HepG2 (cell line): Measurements from ENCODE around the gene CEP131. TPM values are rescaled to one million over a fixed set of nuclear protein-coding genes. Genes with fewer than 3 reads are reported as not detected.

Experiments
- ATAC-seq: fragments of 200-7000 bp; cut with Tn5 transposase; 3 replicates; pipeline ENCODE4 v1.9.1; 2020; ENCODE audit warnings: mild to moderate bottlenecking, moderate library complexity
- BruUV-seq: library from RNA; stranded (reverse); fragments of 400-500 nt; replicated peaks from 2 replicates; lab custom pipeline; 2021; lab: Mats Ljungman, UMichigan
- CTCF ChIA-PET: fragments of 300-600 bp; formaldehyde crosslinking; extraction: SDS; loops from one replicate; lab custom pipeline; 2021; ENCODE audit warnings: low total read pairs, inconsistent platforms, low intra/inter-chr PET ratio; lab: Yijun Ruan, JAX
- POLR2A ChIA-PET: fragments of 350-600 bp; sonication (Branson Sonifier 250); formaldehyde crosslinking; loops from one replicate; lab custom pipeline; 2020; ENCODE audit warnings: antibody characterized with exemption, inconsistent platforms; lab: Yijun Ruan, JAX
- DNase-seq: peaks from one replicate; pipeline ENCODE4 v3.0.0-alpha.2; 2015; ENCODE audit warnings: low spot score
- FAIRE-seq: peaks from 3 replicates; lab custom pipeline; 2011; peaks lifted over from hg19 to GRCh38; lab: Jason Lieb, UNC
- H2AFZ ChIP-seq: one replicate; pipeline ENCODE4 v1.6.1; 2011; ENCODE audit warnings: low read length, inconsistent platforms
- H3K27ac ChIP-seq: fragments of 300-600 bp; 3 replicates; pipeline ENCODE4 v1.8.0; 2011; ENCODE audit warnings: mixed run types, mild to moderate bottlenecking, mixed read lengths, low read length, inconsistent platforms; ENCODE audit not compliant: insufficient read depth; ENCODE audit errors: extremely low read length
- H3K27me3 ChIP-seq, 2 experiments: fragments of 200-600 bp in 1 of 2; 2 replicates in 1 of 2; 3 replicates in 1 of 2; pipeline versions ENCODE4 v1.6.0 to v1.8.0; 2011; ENCODE audit warnings: low read length in 2 of 2, mild to moderate bottlenecking in 2 of 2, moderate library complexity in 2 of 2, inconsistent platforms in 1 of 2; ENCODE audit not compliant: insufficient read depth in 2 of 2, control insufficient read depth in 1 of 2
- H3K36me3 ChIP-seq, 2 experiments: fragments of 200-600 bp in 1 of 2; replicated peaks in 1 of 2; 2 replicates in 1 of 2; 3 replicates in 1 of 2; pipeline versions ENCODE4 v1.5.1 to v1.8.0; 2011; ENCODE audit warnings: low read length in 2 of 2, inconsistent platforms in 1 of 2; ENCODE audit not compliant: insufficient read depth in 2 of 2, control insufficient read depth in 1 of 2
- H3K4me1 ChIP-seq: 2 replicates; pipeline ENCODE4 v1.5.1; 2012; ENCODE audit warnings: low read length, inconsistent platforms; ENCODE audit not compliant: insufficient read depth
- H3K4me2 ChIP-seq: 2 replicates; pipeline ENCODE4 v1.6.0; 2011; ENCODE audit warnings: low read depth, low read length, inconsistent platforms
- H3K4me3 ChIP-seq, 3 experiments: fragments of 200-600 bp in 1 of 3; sonication (generic), shearing (Covaris generic) in 1 of 3; replicated peaks in 1 of 3; 2 replicates each; pipeline ENCODE4 v1.5.1; 2011 to 2016; ENCODE audit warnings: low read length in 3 of 3, inconsistent platforms in 2 of 3, low read depth in 2 of 3, mild to moderate bottlenecking in 2 of 3, control low read depth in 1 of 3, mixed read lengths in 1 of 3; ENCODE audit not compliant: insufficient read depth in 1 of 3
- H3K79me2 ChIP-seq: one replicate; pipeline ENCODE4 v1.6.1; 2011; ENCODE audit warnings: low read length, inconsistent platforms; ENCODE audit not compliant: insufficient read depth
- H3K9ac ChIP-seq: 2 replicates; pipeline ENCODE4 v1.6.0; 2011; ENCODE audit warnings: mild to moderate bottlenecking, low read depth, low read length, inconsistent platforms; ENCODE audit not compliant: insufficient read depth
- H3K9me3 ChIP-seq: 2 replicates; pipeline ENCODE4 v1.5.1; 2012; ENCODE audit warnings: mild to moderate bottlenecking, low read length
- H4K20me1 ChIP-seq: 2 replicates; pipeline ENCODE4 v1.6.0; 2011; ENCODE audit warnings: inconsistent platforms, mild to moderate bottlenecking, low read length, moderate library complexity; ENCODE audit not compliant: insufficient read depth
- ATM ChIP-seq: fragments of 450-650 bp; IDR thresholded peaks from 2 replicates; pipeline ENCODE4 v1.7.1; 2017; ENCODE audit warnings: mild to moderate bottlenecking, borderline replicate concordance
- CSRNP1 ChIP-seq: sonication (generic); formaldehyde crosslinking; IDR thresholded peaks from 2 replicates; pipeline ENCODE4 v1.8.1; 2023; ENCODE audit warnings: mild to moderate bottlenecking, missing genetic modification reagents
- E2F2 ChIP-seq: sonication (generic); formaldehyde crosslinking; IDR thresholded peaks from 2 replicates; pipeline ENCODE4 v1.4.0; 2020; ENCODE audit warnings: missing genetic modification reagents, borderline replicate concordance
- IKZF4 ChIP-seq: sonication (generic); formaldehyde crosslinking; IDR thresholded peaks from 2 replicates; pipeline ENCODE4 v1.5.1; 2020; ENCODE audit warnings: borderline replicate concordance, mild to moderate bottlenecking, low read depth, missing genetic modification reagents; ENCODE audit errors: not compliant biosample characterization
- MIER2 ChIP-seq: IDR thresholded peaks from 2 replicates; pipeline ENCODE4 v1.6.1; 2016; ENCODE audit warnings: missing biosample characterization, missing genetic modification reagents
- NONO ChIP-seq, 2 experiments: fragments of 450-650 bp in 1 of 2; sonication (generic) in 1 of 2; formaldehyde crosslinking in 1 of 2; IDR thresholded peaks in 1 of 2; conservative IDR thresholded peaks in 1 of 2; 2 replicates each; pipeline versions ENCODE4 v1.6.1 to v1.8.0; 2017 to 2022; ENCODE audit warnings: mild to moderate bottlenecking in 1 of 2, missing genetic modification reagents in 1 of 2, moderate library complexity in 1 of 2
- NRL ChIP-seq: sonication (generic); formaldehyde crosslinking; IDR thresholded peaks from 2 replicates; pipeline ENCODE4 v1.5.0; 2020; ENCODE audit warnings: missing genetic modification reagents, mild to moderate bottlenecking, moderate library complexity, borderline replicate concordance
- PPARG ChIP-seq: conservative IDR thresholded peaks from 2 replicates; pipeline ENCODE4 v1.6.1; 2016; ENCODE audit warnings: missing biosample characterization, missing genetic modification reagents
- SIX1 ChIP-seq: sonication (generic); formaldehyde crosslinking; IDR thresholded peaks from 2 replicates; pipeline ENCODE4 v1.4.0; 2020; ENCODE audit warnings: missing genetic modification reagents, borderline replicate concordance
- TARDBP ChIP-seq: sonication (generic); formaldehyde crosslinking; IDR thresholded peaks from 2 replicates; pipeline ENCODE4 v1.8.0; 2022; ENCODE audit warnings: mild to moderate bottlenecking, missing genetic modification reagents
- YEATS4 ChIP-seq: sonication (generic); formaldehyde crosslinking; IDR thresholded peaks from 2 replicates; pipeline ENCODE4 v1.4.0; 2020; ENCODE audit warnings: missing genetic modification reagents, borderline replicate concordance
- ZNF17 ChIP-seq: sonication (generic); formaldehyde crosslinking; IDR thresholded peaks from 2 replicates; pipeline ENCODE4 v1.5.0; 2020; ENCODE audit warnings: mild to moderate bottlenecking, missing genetic modification reagents
- ZNF30 ChIP-seq: sonication (generic); formaldehyde crosslinking; IDR thresholded peaks from 2 replicates; pipeline ENCODE4 v1.5.0; 2020; ENCODE audit warnings: mild to moderate bottlenecking, missing genetic modification reagents
- ZNF740 ChIP-seq: sonication (generic); formaldehyde crosslinking; IDR thresholded peaks from 2 replicates; pipeline ENCODE4 v1.4.0; 2020; ENCODE audit warnings: missing genetic modification reagents
- WGBS: methylation state at CpG from one replicate; pipeline ENCODE4 v1.1.6; 2017; ENCODE audit warnings: low lambda C conversion rate; 5-methylcytosine and 5-hydroxymethylcytosine counted together
- in situ Hi-C: cut with HindIII; loops from 2 replicates; pipeline ENCODE4 v1.10.0; 2017; ENCODE audit warnings: low pct_unique_long_range_greater_than_20kb; ENCODE audit not compliant: extremely low pct_ligation_motif_present
- intact Hi-C: fragments of 100-400 bp; cut with micrococcal nuclease; formaldehyde crosslinking; loops from one replicate; pipeline ENCODE4 v1.10.0; 2022; ENCODE audit not compliant: unreplicated experiment
- polyA plus RNA-seq, 8 experiments: library from polyadenylated mRNA; depleted of rRNA in 3 of 8; stranded (reverse) in 7 of 8; unstranded in 1 of 8; fragments of >200 nt; fragmentation: Illumina TruSeq in 4 of 8; extraction: Trizol in 4 of 8; gene quantifications; 2 replicates each; pipeline versions ENCODE4 v1.2.1 to v1.2.3, GENCODE V29; 2011 to 2016; ENCODE audit warnings: low read depth in 4 of 8, missing spikeins in 1 of 8, mixed read lengths in 1 of 8; ENCODE audit not compliant: insufficient read depth in 1 of 8
- total RNA-seq, 5 experiments: library from RNA; depleted of rRNA; stranded (reverse); fragments of >200 nt; fragmentation: Illumina TruSeq; extraction: Trizol; gene quantifications; 2 replicates each; pipeline ENCODE4 v1.2.3, GENCODE V29; 2016; ENCODE audit warnings: low read depth in 1 of 5

Gene CEP131
- total and polyA plus RNA-seq, 2 of the 13 experiments (the other 11 are each of a cell fraction or from before 2014, with no cell fraction given), result 5.0 to 16.8 TPM

- ATAC-seq (no peak), DNase-seq (no peak), FAIRE-seq (no peak)
- Histone ChIP-seq H3K9me3 (no peaks in the 10 kb centered on the region), H4K20me1 (no peaks in the 10 kb centered on the region), H3K36me3 (peaks cover 13 to 16% of the 10 kb centered on the region in 2 experiments; a peak in 4 of 5 replicates), H3K9ac (no peak overlapping the region), H3K4me1 (no peaks in the 10 kb centered on the region), H3K27me3 (no peaks in the 10 kb centered on the region), H3K4me2 (no peak overlapping the region), H3K79me2 (no peaks in the 10 kb centered on the region), H2AFZ (no peak overlapping the region), H3K4me3 (no peak overlapping the region), H3K27ac (no peak overlapping the region)
- in situ Hi-C loops, result loop anchor here (5.0 kb wide), 1 partner anchor 51 kb away; no protein-coding TSS in a partner anchor
- CTCF ChIA-PET, result no interaction called here
- TF ChIP-seq CSRNP1 (CRISPR knock-in tag), result no peak
- no peak for TF ChIP-seq ZNF30 (CRISPR knock-in tag)
- TF ChIP-seq NONO (IDR thresholded peaks at IDR 0.05), result no peak
- TF ChIP-seq NONO (CRISPR knock-in tag; conservative IDR thresholded peaks at IDR 0.05), result no peak
- 91% methylated on average over 37 of the region's 38 CpGs for WGBS
- POLR2A ChIA-PET, result interaction anchor here (1.4 kb wide), 1 partner anchor 29 kb away, joined by 3 read pairs; the partner anchor contains the start of gene CEP131
- BruUV-seq, result no TSS peak
- intact Hi-C loops, result no loop called here
These were observed 29.1 kb downstream of the CEP131 start for GRCh38 chr17:81193470-81194224.

GRCh38 chr17:81193051-81193410 is 29.7 kb downstream of the CEP131 start:
- Histone ChIP-seq H3K4me3 (no peak overlapping the region), H3K4me2 (no peak overlapping the region), H2AFZ (no peak overlapping the region), H3K9me3 (no peaks in the 10 kb centered on the region), H3K4me1 (no peaks in the 10 kb centered on the region), H3K9ac (no peak overlapping the region), H3K36me3 (peaks cover 12% of the 10 kb centered on the region in 2 experiments; a peak in 3 of 5 replicates), H4K20me1 (no peaks in the 10 kb centered on the region), H3K27ac (no peak overlapping the region), H3K27me3 (no peaks in the 10 kb centered on the region), H3K79me2 (no peaks in the 10 kb centered on the region)
- intact Hi-C loops, result no loop called here
- POLR2A ChIA-PET, result interaction anchor here (1.4 kb wide), 1 partner anchor 30 kb away, joined by 3 read pairs; the partner anchor contains the start of gene CEP131
- in situ Hi-C loops, result loop anchor here (5.0 kb wide), 1 partner anchor 51 kb away; no protein-coding TSS in a partner anchor
- 91% methylated on average over 8 of the region's 17 CpGs for WGBS
- BruUV-seq, result no TSS peak
- FAIRE-seq (no peak), ATAC-seq (no peak), DNase-seq (no peak)
- CTCF ChIA-PET, result no interaction called here
- TF ChIP-seq IKZF4 (no peak), ZNF740 (CRISPR knock-in tag) (no peak), ATM (no peak), MIER2 (CRISPR knock-in tag) (no peak), E2F2 (CRISPR knock-in tag) (no peak), PPARG (CRISPR knock-in tag) (no peak), SIX1 (no peak), ZNF17 (CRISPR knock-in tag) (no peak), YEATS4 (CRISPR knock-in tag) (no peak), NRL (no peak), TARDBP (CRISPR knock-in tag) (no peak)
